Trophoblast cell (in vitro differentiated cells and primary cell): Measurements from ENCODE around the gene PCK2.
"Not testable (repeated sequence)": the region's sequence is repeated elsewhere in the genome, so short reads cannot be mapped to it uniquely, and the experiment has no call there.

Experiments
- DNase-seq, 2 donors: peaks; one replicate each; pipeline ENCODE4 v3.0.0-alpha.2; 2016
- H2AFZ ChIP-seq: 2 replicates; pipeline ENCODE4 v1.6.1; 2013; ENCODE audit warnings: low read length, moderate library complexity, mild to moderate bottlenecking; ENCODE audit not compliant: insufficient read depth, poor library complexity
- H2AK5ac ChIP-seq: 2 replicates; pipeline ENCODE4 v1.6.1; 2013; ENCODE audit warnings: mild to moderate bottlenecking, low read length
- H2BK120ac ChIP-seq: 2 replicates; pipeline ENCODE4 v1.6.1; 2013; ENCODE audit warnings: low read length, mild to moderate bottlenecking, moderate library complexity; ENCODE audit not compliant: insufficient read depth, poor library complexity
- H2BK12ac ChIP-seq: 2 replicates; pipeline ENCODE4 v1.6.1; 2013; ENCODE audit warnings: mild to moderate bottlenecking, low read length, moderate library complexity
- H2BK5ac ChIP-seq: 2 replicates; pipeline ENCODE4 v1.6.1; 2013; ENCODE audit warnings: low read length, low read depth, moderate library complexity, mild to moderate bottlenecking; ENCODE audit not compliant: poor library complexity
- H3K14ac ChIP-seq: 2 replicates; pipeline ENCODE4 v1.6.1; 2013; ENCODE audit warnings: mild to moderate bottlenecking, low read length
- H3K18ac ChIP-seq: 2 replicates; pipeline ENCODE4 v1.6.1; 2013; ENCODE audit warnings: mild to moderate bottlenecking, low read length
- H3K23ac ChIP-seq: 2 replicates; pipeline ENCODE4 v1.6.1; 2013; ENCODE audit warnings: low read length
- H3K27ac ChIP-seq: 2 replicates; pipeline ENCODE4 v1.5.1; 2013; ENCODE audit warnings: low read depth, mild to moderate bottlenecking, inconsistent platforms, low read length, moderate library complexity
- H3K27me3 ChIP-seq: 2 replicates; pipeline ENCODE4 v1.6.1; 2013; ENCODE audit warnings: inconsistent platforms, mild to moderate bottlenecking, low read length, moderate library complexity; ENCODE audit not compliant: insufficient read depth
- H3K36me3 ChIP-seq, 2 experiments: 1 replicate in 1 of 2; 2 replicates in 1 of 2; pipeline ENCODE4 v1.6.1; 2013; ENCODE audit warnings: low read length in 2 of 2, mild to moderate bottlenecking in 2 of 2, moderate library complexity in 1 of 2; ENCODE audit not compliant: insufficient read depth in 2 of 2, control insufficient read depth in 1 of 2
- H3K4ac ChIP-seq: 2 replicates; pipeline ENCODE4 v1.6.1; 2013; ENCODE audit warnings: low read depth, mild to moderate bottlenecking, low read length, moderate library complexity
- H3K4me1 ChIP-seq, 2 experiments: 1 replicate in 1 of 2; 2 replicates in 1 of 2; pipeline ENCODE4 v1.6.1; 2013; ENCODE audit warnings: low read length in 2 of 2, mild to moderate bottlenecking in 2 of 2, moderate library complexity in 1 of 2; ENCODE audit not compliant: insufficient read depth in 2 of 2, control insufficient read depth in 1 of 2
- H3K4me2 ChIP-seq: 2 replicates; pipeline ENCODE4 v1.6.1; 2013; ENCODE audit warnings: inconsistent platforms, mild to moderate bottlenecking, low read length, moderate library complexity
- H3K4me3 ChIP-seq: 2 replicates; pipeline ENCODE4 v1.5.1; 2013; ENCODE audit warnings: mild to moderate bottlenecking, low read depth, low read length, inconsistent platforms
- H3K79me1 ChIP-seq: one replicate; pipeline ENCODE4 v1.6.1; 2013; ENCODE audit warnings: low read length
- H3K79me2 ChIP-seq: 2 replicates; pipeline ENCODE4 v1.6.1; 2013; ENCODE audit warnings: low read length, mild to moderate bottlenecking; ENCODE audit not compliant: control insufficient read depth, insufficient read depth, poor library complexity
- H3K9ac ChIP-seq: 2 replicates; pipeline ENCODE4 v1.6.1; 2013; ENCODE audit warnings: mild to moderate bottlenecking, low read length
- H3K9me3 ChIP-seq: 2 replicates; pipeline ENCODE4 v1.6.1; 2013; ENCODE audit warnings: low read depth, mild to moderate bottlenecking, control low read depth, inconsistent platforms, low read length; ENCODE audit not compliant: insufficient read depth
- H4K12ac ChIP-seq: 2 replicates; pipeline ENCODE4 v1.6.1; 2013; ENCODE audit warnings: low read depth, mild to moderate bottlenecking, low read length, moderate library complexity
- H4K8ac ChIP-seq: 2 replicates; pipeline ENCODE4 v1.6.1; 2013; ENCODE audit warnings: low read depth, mild to moderate bottlenecking, low read length, moderate library complexity
- H4K91ac ChIP-seq: one replicate; pipeline ENCODE4 v1.6.1; 2013; ENCODE audit warnings: low read depth, mild to moderate bottlenecking, low read length, moderate library complexity
- WGBS: extraction: QIAGEN DNeasy Blood & Tissue Kit; methylation state at CpG from one replicate; pipeline ENCODE4 v1.1.7; 2013; ENCODE audit warnings: missing lambda C conversion rate; ENCODE audit not compliant: insufficient read length, insufficient coverage; ENCODE audit errors: extremely low coverage; 5-methylcytosine and 5-hydroxymethylcytosine counted together

The PCK2 gene

DNA sequence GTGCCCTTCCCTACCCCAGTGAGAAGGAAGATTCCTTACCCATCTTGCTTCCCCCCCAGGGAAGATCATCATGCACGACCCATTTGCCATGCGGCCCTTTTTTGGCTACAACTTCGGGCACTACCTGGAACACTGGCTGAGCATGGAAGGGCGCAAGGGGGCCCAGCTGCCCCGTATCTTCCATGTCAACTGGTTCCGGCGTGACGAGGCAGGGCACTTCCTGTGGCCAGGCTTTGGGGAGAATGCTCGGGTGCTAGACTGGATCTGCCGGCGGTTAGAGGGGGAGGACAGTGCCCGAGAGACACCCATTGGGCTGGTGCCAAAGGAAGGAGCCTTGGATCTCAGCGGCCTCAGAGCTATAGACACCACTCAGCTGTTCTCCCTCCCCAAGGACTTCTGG, 9.3 kb downstream of the PCK2 start:
- no CpG with 5 or more reads among the region's 13 CpGs for WGBS
- no peaks in the 10 kb centered on the region for H3K27me3 ChIP-seq
- no peak overlapping the region for H3K27ac ChIP-seq
- no peak overlapping the region for H2AK5ac ChIP-seq
- H3K4me2 ChIP-seq = no peak overlapping the region
- H2BK12ac ChIP-seq = no peak overlapping the region
- no peaks in the 10 kb centered on the region for H3K79me1 ChIP-seq
- no peak overlapping the region for H3K4me3 ChIP-seq
- no peak overlapping the region for H4K12ac ChIP-seq
- no peak overlapping the region for H2BK120ac ChIP-seq
- H3K14ac ChIP-seq = no peak overlapping the region
- no peak for DNase-seq
- H2AFZ ChIP-seq = no peak overlapping the region
- no peaks in the 10 kb centered on the region for H3K79me2 ChIP-seq
- no peak overlapping the region for H2BK5ac ChIP-seq
- peaks cover 7% of the 10 kb centered on the region for H3K9me3 ChIP-seq
- H4K8ac ChIP-seq = no peak overlapping the region
- no peak overlapping the region for H3K23ac ChIP-seq
- H3K4ac ChIP-seq = no peak overlapping the region
- no peak overlapping the region for H3K18ac ChIP-seq
- peaks cover 18 to 24% of the 10 kb centered on the region in 2 experiments for H3K36me3 ChIP-seq
- no peak overlapping the region for H4K91ac ChIP-seq
- H3K4me1 ChIP-seq = no peaks in the 10 kb centered on the region
- no peak overlapping the region for H3K9ac ChIP-seq

DNA sequence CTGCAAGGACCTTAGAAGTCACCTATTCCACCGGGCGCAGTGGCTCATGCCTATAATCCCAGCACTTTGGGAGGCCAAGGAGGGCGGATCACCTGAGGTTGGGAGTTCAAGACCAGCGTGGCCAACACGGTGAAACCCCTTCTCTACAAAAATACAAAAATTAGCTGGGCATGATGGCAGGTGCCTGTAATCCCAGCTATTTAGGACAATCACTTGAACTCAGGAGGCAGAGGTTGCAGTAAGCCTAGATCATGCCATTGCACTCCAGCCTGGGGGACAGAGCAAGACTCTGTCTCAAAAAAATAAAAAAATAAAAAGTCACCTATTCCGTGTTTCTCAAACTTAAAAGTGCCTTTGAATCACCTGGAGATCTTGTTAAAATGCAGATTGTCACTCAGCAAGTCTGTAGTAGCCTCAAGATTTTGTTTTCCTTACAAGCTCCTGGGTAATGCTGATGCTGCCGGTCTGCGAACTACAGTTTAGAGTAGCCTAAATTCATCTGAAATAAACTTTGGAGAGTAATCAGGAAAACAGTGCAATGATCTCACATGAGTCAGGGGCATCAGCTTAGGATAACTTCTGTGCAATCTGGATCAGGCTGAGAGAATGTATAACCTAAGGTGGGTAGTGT, 11.6 kb downstream of the PCK2 start:
- H4K12ac ChIP-seq, H4K91ac ChIP-seq, H2AFZ ChIP-seq, H3K9ac ChIP-seq, H2BK120ac ChIP-seq, H3K14ac ChIP-seq, H3K4me3 ChIP-seq, H3K23ac ChIP-seq, H2BK12ac ChIP-seq, H3K27ac ChIP-seq, H3K18ac ChIP-seq, H3K4ac ChIP-seq, H3K27me3 ChIP-seq, H3K4me1 ChIP-seq, H2BK5ac ChIP-seq, H3K9me3 ChIP-seq, H3K79me2 ChIP-seq, H2AK5ac ChIP-seq, H4K8ac ChIP-seq, H3K79me1 ChIP-seq, H3K4me2 ChIP-seq, DNase-seq: not testable (repeated sequence)
- peaks cover 10 to 11% of the 10 kb centered on the region in 2 experiments for H3K36me3 ChIP-seq
- WGBS = no CpG with 5 or more reads among the region's 8 CpGs

DNA sequence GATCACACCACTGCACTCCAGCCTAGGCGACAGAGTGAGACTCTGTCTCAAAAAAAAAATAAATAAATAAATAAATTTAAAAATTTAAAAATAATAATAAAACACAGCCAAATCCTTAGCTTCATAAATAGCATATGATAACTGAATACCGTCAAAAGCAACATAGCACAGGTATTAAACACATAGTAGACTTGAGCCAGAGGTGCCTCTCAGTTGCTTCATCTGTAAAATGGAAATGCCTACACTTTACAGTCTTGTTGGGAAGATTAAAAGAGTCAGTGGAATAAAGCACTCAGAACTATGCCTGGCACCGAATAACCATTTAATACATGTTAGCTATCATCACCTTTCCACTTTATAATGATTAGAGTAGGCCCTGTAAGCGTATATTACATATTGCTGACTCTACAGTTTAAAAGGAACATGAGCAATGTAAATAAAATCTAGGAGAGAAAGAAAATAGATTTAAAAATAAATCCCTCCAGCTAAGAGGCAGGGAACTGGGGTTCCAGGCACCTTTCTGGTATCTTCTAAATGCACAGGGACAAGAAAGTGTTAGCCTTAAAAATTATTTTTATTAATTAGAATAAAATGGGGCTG, 12.7 kb downstream of the PCK2 start:
- no peak overlapping the region for H2BK120ac ChIP-seq
- H2BK5ac ChIP-seq = no peak overlapping the region
- no peaks in the 10 kb centered on the region for H3K79me1 ChIP-seq
- H2BK12ac ChIP-seq = no peak overlapping the region
- H3K4me1 ChIP-seq = no peaks in the 10 kb centered on the region
- H3K4ac ChIP-seq = no peak overlapping the region
- no peak overlapping the region for H3K4me3 ChIP-seq
- H4K91ac ChIP-seq = no peak overlapping the region
- no peak overlapping the region for H3K18ac ChIP-seq
- no peaks in the 10 kb centered on the region for H3K79me2 ChIP-seq
- no peak overlapping the region for H3K4me2 ChIP-seq
- no peak overlapping the region for H2AFZ ChIP-seq
- H4K8ac ChIP-seq = no peak overlapping the region
- H3K9me3 ChIP-seq = peaks cover 5% of the 10 kb centered on the region
- H3K23ac ChIP-seq = no peak overlapping the region
- H2AK5ac ChIP-seq = no peak overlapping the region
- no peak for DNase-seq
- H3K14ac ChIP-seq = no peak overlapping the region
- H3K9ac ChIP-seq = no peak overlapping the region
- H3K36me3 ChIP-seq = peaks cover 7 to 11% of the 10 kb centered on the region in 2 experiments
- WGBS = no CpG with 5 or more reads among the region's 4 CpGs
- no peak overlapping the region for H4K12ac ChIP-seq
- H3K27me3 ChIP-seq = no peaks in the 10 kb centered on the region
- no peak overlapping the region for H3K27ac ChIP-seq

DNA sequence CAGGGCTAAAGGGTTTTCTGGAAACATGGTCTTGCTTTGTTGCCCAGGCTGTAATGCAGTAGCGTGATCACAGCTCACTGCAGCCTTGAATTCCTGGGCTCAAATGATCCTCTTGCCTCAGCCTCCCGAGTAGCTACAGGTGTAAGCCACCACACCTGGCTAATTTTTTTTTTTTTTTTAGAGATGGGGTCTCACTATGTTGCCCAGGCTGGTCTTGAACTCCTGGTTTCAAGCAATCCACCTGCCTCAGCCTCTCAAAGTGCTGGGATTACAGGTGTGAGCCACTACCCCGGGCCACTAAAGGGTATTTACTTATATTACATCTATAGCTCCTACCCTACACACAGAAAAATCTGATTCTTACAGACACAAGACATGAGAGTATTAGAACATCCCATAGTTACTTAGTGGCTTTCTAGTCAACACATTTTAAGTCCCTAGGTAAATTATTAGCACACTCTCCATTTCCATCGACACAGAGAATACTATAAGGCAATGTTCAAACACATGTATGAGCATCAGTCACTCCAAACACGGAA, 14.3 kb downstream of the PCK2 start:
- H3K79me1 ChIP-seq = no peaks in the 10 kb centered on the region
- H2BK12ac ChIP-seq = no peak overlapping the region
- no peak overlapping the region for H4K12ac ChIP-seq
- WGBS = no CpG with 5 or more reads among the region's 5 CpGs
- H3K14ac ChIP-seq = no peak overlapping the region
- no peak overlapping the region for H3K4me3 ChIP-seq
- H4K8ac ChIP-seq = no peak overlapping the region
- no peak overlapping the region for H3K4ac ChIP-seq
- no peak overlapping the region for H2BK120ac ChIP-seq
- no peak overlapping the region for H2BK5ac ChIP-seq
- H3K4me1 ChIP-seq = no peaks in the 10 kb centered on the region
- H3K9me3 ChIP-seq = peaks cover 4% of the 10 kb centered on the region
- no peak overlapping the region for H2AFZ ChIP-seq
- H3K4me2 ChIP-seq = no peak overlapping the region
- H4K91ac ChIP-seq = no peak overlapping the region
- no peak overlapping the region for H3K27ac ChIP-seq
- H3K9ac ChIP-seq = no peak overlapping the region
- H3K27me3 ChIP-seq = no peaks in the 10 kb centered on the region
- peaks cover under 1% of the 10 kb centered on the region for H3K79me2 ChIP-seq
- no peak overlapping the region for H2AK5ac ChIP-seq
- H3K18ac ChIP-seq = no peak overlapping the region
- no peak overlapping the region for H3K23ac ChIP-seq
- no peak for DNase-seq
- peaks cover 4% of the 10 kb centered on the region in 2 experiments for H3K36me3 ChIP-seq
